ENCODE results near the gene TET2. TPM values are rescaled to one million over a fixed set of nuclear protein-coding genes. Genes with fewer than 3 reads are reported as not detected.
A peak's percentile ranks its signal among the peaks of the same experiment; 100 is the strongest.

The TET2 gene
- total RNA-seq, 1 experiment from 2014 or later: 13.1 TPM

DNA sequence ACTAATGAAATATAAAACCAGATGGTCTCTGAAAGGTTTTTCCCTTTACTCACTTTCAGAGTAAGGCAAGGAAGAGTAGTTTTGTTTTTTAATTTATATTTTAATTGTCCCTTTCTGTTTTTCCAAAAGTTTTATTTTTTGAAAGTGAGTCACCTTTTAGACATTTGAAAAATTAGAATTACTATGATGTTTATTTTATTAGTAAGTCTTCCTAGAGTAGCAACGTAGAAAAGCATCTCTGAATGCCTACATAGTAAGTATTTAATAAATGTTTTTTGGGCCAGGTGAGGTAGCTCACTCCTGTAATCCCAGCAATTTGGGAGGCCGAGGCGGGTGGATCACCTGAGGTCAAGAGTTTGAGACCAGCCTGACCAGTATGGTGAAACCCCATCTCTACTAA lies 51.1 kb downstream of the TET2 start:
- DNase-seq (ENCODE audit: low read depth in 1 of 2, low spot score in 2 of 2): no peak
- no peaks in the 10 kb centered on the region for H3K27me3 ChIP-seq (replicated peaks)
- peaks cover 42% of the 10 kb centered on the region for H3K4me1 ChIP-seq (replicated peaks)
- no peaks in the 10 kb centered on the region for H3K36me3 ChIP-seq
- no peak overlapping the region for H3K4me3 ChIP-seq
- H3K27ac ChIP-seq: no peak overlapping the region
- H3K9me3 ChIP-seq (replicated peaks): no peaks in the 10 kb centered on the region

DNA sequence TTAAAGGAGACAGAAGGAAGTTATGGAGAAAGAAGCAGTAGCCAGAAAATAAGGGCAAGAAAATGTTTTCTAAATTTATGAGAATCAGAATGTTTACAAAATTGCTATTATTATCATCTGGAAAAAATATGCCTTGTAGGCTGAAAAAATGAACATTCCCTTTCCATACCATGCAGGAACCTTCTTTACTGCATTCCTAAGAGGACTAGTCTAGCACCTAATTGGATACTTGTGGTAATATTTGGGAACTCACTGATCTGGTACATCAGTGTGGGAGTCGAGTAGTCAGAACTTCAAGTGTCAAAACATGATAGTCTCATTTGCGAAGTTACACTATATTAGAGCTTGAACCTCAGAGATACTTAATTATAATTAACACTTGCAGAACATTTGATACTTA lies 51.9 kb downstream of the TET2 start:
- H3K4me1 ChIP-seq (replicated peaks): peaks cover 46% of the 10 kb centered on the region
- no peak for DNase-seq (ENCODE audit: low read depth in 1 of 2, low spot score in 2 of 2)
- H3K9me3 ChIP-seq (replicated peaks): no peaks in the 10 kb centered on the region
- no peaks in the 10 kb centered on the region for H3K27me3 ChIP-seq (replicated peaks)
- no peak overlapping the region for H3K27ac ChIP-seq
- no peaks in the 10 kb centered on the region for H3K36me3 ChIP-seq
- no peak overlapping the region for H3K4me3 ChIP-seq

GRCh38 chr4:105206214-105206613 lies 59.5 kb downstream of the TET2 start:
- H3K9me3 ChIP-seq (replicated peaks): no peaks in the 10 kb centered on the region
- no peaks in the 10 kb centered on the region for H3K27me3 ChIP-seq (replicated peaks)
- H3K4me3 ChIP-seq: no peak overlapping the region
- H3K27ac ChIP-seq: no peak overlapping the region
- H3K36me3 ChIP-seq: no peaks in the 10 kb centered on the region
- peaks cover 4% of the 10 kb centered on the region; the same call in 1 of the 2 replicates for H3K4me1 ChIP-seq (replicated peaks)
- no peak for DNase-seq (ENCODE audit: low read depth in 1 of 2, low spot score in 2 of 2)

GRCh38 chr4:105207386-105207785 lies 60.7 kb downstream of the TET2 start:
- no peaks in the 10 kb centered on the region for H3K36me3 ChIP-seq
- no peak for DNase-seq (ENCODE audit: low read depth in 1 of 2, low spot score in 2 of 2)
- no peak overlapping the region for H3K27ac ChIP-seq
- H3K4me3 ChIP-seq: no peak overlapping the region
- peaks cover 4% of the 10 kb centered on the region; the same call in 1 of the 2 replicates for H3K4me1 ChIP-seq (replicated peaks)
- H3K27me3 ChIP-seq (replicated peaks): no peaks in the 10 kb centered on the region
- H3K9me3 ChIP-seq (replicated peaks): no peaks in the 10 kb centered on the region

DNA sequence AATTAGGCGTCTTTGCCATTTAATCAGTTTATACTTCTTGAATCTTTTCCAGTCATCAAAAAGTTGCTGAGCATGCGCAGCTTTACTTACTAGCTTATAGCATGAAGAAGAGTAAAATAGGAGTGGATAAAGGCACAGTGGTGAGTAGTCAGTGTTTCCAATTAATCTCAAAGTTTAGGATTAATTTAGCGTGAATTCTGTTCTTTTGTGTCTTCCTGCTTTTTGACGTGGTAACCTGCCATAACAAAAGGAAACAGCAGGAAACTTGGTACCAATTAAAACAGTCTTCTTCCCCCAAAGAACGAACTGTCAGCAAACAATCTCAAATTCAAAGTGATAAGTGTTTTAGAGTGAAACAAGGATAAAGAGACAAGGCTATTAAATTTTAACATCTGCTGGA lies 61.9 kb downstream of the TET2 start:
- H3K27me3 ChIP-seq (replicated peaks): no peaks in the 10 kb centered on the region
- H3K4me3 ChIP-seq: no peak overlapping the region
- H3K27ac ChIP-seq: no peak overlapping the region
- no peaks in the 10 kb centered on the region for H3K9me3 ChIP-seq (replicated peaks)
- DNase-seq (ENCODE audit: low read depth in 1 of 2, low spot score in 2 of 2): no peak
- H3K4me1 ChIP-seq (replicated peaks): no peaks in the 10 kb centered on the region
- no peaks in the 10 kb centered on the region for H3K36me3 ChIP-seq

DNA sequence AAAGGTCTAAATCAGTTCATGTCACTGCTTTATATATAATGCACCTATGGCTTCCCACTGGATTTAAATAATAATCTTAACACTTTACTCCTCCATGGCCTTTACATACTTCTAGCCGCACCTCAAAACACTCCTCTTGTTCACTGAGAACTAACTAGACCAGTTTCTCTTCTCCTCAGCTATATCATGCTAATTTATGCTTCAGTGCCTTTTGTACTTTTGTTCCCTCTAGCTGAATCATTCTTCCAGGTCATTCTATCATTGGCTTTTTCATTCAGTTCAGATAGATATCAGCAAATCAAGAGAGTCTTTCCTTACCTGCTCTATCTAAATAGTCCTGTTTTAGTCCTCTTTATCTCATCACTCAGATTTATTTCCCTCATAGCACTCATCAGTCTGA lies 64.2 kb downstream of the TET2 start:
- no peaks in the 10 kb centered on the region for H3K9me3 ChIP-seq (replicated peaks)
- H3K27me3 ChIP-seq (replicated peaks): no peaks in the 10 kb centered on the region
- peaks cover 11% of the 10 kb centered on the region for H3K4me1 ChIP-seq (replicated peaks)
- H3K27ac ChIP-seq: no peak overlapping the region
- H3K4me3 ChIP-seq: no peak overlapping the region
- H3K36me3 ChIP-seq: no peaks in the 10 kb centered on the region
- no peak for DNase-seq (ENCODE audit: low read depth in 1 of 2, low spot score in 2 of 2)

DNA sequence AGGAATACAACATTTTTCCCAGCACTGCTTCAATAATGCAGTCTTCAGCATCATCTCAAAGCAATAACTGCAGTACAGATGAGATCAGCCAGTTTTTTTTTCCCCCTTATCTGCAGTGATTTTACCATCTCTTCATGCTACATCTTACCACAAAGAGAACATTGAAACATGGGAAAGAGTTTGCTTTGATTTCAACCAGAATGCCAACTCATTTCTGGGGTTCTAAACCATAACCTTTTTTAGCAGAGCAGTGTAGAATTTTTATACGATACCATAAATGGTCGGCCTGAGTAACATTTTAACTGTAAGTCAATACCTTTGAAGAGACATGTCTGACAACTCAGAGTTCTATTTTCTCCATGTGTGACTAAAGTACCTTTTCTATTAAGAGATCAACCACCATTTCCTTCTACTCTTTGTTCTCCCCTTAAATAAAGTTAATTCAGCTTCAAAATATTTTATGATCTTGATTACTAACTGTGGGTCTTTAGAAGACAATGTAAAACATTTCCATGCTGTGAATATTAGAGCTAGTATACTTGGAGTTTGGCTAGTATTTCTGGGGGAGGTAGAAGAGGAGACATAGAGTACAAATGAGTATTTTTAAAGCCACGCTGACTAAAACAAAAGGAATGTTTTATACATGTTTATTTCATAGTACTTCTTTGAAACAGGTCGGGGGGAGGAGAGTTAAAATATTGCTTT lies 69.1 kb downstream of the TET2 start:
- Histone ChIP-seq H3K4me1 (replicated peaks) (peaks cover 20% of the 10 kb centered on the region), H3K4me3 (no peak overlapping the region), H3K36me3 (no peaks in the 10 kb centered on the region), H3K27me3 (replicated peaks) (no peaks in the 10 kb centered on the region), H3K9me3 (replicated peaks) (no peaks in the 10 kb centered on the region), H3K27ac (peak overlapping the region; percentile 30; the same call in 1 of the 2 replicates)
- DNase-seq (ENCODE audit: low read depth in 1 of 2, low spot score in 2 of 2): peak in 1 of 2 experiments; percentile 49

GRCh38 chr4:105225500-105225899 lies 78.8 kb downstream of the TET2 start:
- H3K9me3 ChIP-seq (replicated peaks): no peaks in the 10 kb centered on the region
- no peak overlapping the region for H3K4me3 ChIP-seq
- no peak overlapping the region for H3K27ac ChIP-seq
- DNase-seq (ENCODE audit: low read depth in 1 of 2, low spot score in 2 of 2): no peak
- no peaks in the 10 kb centered on the region for H3K27me3 ChIP-seq (replicated peaks)
- no peaks in the 10 kb centered on the region; the same call in 1 of the 2 replicates for H3K36me3 ChIP-seq
- no peaks in the 10 kb centered on the region for H3K4me1 ChIP-seq (replicated peaks)

DNA sequence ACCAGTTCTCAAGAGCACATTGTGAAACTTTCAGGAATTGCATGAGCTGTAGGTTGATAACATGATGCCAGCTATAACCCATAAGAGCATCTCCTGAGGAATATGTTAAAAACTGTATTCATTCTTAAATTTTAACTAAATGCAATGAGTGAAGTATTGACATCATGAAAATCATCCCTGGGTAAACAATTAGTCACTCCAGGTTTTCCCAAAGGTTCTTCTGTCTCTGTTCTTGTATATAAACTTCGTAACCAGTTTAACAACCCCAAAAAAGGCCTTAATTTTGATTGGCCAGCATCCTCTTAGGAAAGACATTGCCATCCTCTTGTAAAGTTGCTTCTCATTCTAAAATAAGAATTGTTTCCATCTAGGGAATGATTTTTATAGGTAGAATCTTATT lies 80.4 kb downstream of the TET2 start:
- no peak overlapping the region for H3K27ac ChIP-seq
- no peak for DNase-seq (ENCODE audit: low read depth in 1 of 2, low spot score in 2 of 2)
- no peak overlapping the region for H3K4me3 ChIP-seq
- H3K4me1 ChIP-seq (replicated peaks): no peaks in the 10 kb centered on the region
- H3K9me3 ChIP-seq (replicated peaks): no peaks in the 10 kb centered on the region
- no peaks in the 10 kb centered on the region; the same call in 1 of the 2 replicates for H3K36me3 ChIP-seq
- H3K27me3 ChIP-seq (replicated peaks): no peaks in the 10 kb centered on the region

GRCh38 chr4:105230287-105230686 lies 83.6 kb downstream of the TET2 start:
- H3K4me3 ChIP-seq: no peak overlapping the region
- no peaks in the 10 kb centered on the region for H3K4me1 ChIP-seq (replicated peaks)
- DNase-seq (ENCODE audit: low read depth in 1 of 2, low spot score in 2 of 2): no peak
- no peaks in the 10 kb centered on the region for H3K27me3 ChIP-seq (replicated peaks)
- peaks cover 15% of the 10 kb centered on the region for H3K36me3 ChIP-seq
- H3K27ac ChIP-seq: no peak overlapping the region
- no peaks in the 10 kb centered on the region for H3K9me3 ChIP-seq (replicated peaks)

GRCh38 chr4:105232374-105232773 lies 85.7 kb downstream of the TET2 start:
- Histone ChIP-seq H3K27me3 (replicated peaks) (no peaks in the 10 kb centered on the region), H3K4me1 (replicated peaks) (no peaks in the 10 kb centered on the region), H3K4me3 (no peak overlapping the region), H3K9me3 (replicated peaks) (no peaks in the 10 kb centered on the region), H3K27ac (no peak overlapping the region), H3K36me3 (peaks cover 29% of the 10 kb centered on the region)
- no peak for DNase-seq (ENCODE audit: low read depth in 1 of 2, low spot score in 2 of 2)

GRCh38 chr4:105234582-105234981 lies 87.9 kb downstream of the TET2 start:
- Histone ChIP-seq H3K4me1 (replicated peaks) (no peaks in the 10 kb centered on the region), H3K27ac (no peak overlapping the region), H3K9me3 (replicated peaks) (no peaks in the 10 kb centered on the region), H3K4me3 (no peak overlapping the region), H3K36me3 (peaks cover 40% of the 10 kb centered on the region), H3K27me3 (replicated peaks) (no peaks in the 10 kb centered on the region)
- no peak for DNase-seq (ENCODE audit: low read depth in 1 of 2, low spot score in 2 of 2)

DNA sequence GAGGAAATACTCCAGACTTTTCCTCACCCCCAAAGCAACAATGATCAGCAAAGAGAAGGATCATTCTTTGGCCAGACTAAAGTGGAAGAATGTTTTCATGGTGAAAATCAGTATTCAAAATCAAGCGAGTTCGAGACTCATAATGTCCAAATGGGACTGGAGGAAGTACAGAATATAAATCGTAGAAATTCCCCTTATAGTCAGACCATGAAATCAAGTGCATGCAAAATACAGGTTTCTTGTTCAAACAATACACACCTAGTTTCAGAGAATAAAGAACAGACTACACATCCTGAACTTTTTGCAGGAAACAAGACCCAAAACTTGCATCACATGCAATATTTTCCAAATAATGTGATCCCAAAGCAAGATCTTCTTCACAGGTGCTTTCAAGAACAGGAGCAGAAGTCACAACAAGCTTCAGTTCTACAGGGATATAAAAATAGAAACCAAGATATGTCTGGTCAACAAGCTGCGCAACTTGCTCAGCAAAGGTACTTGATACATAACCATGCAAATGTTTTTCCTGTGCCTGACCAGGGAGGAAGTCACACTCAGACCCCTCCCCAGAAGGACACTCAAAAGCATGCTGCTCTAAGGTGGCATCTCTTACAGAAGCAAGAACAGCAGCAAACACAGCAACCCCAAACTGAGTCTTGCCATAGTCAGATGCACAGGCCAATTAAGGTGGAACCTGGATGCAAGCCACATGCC lies 89.7 kb downstream of the TET2 start:
- Histone ChIP-seq H3K4me1 (replicated peaks) (no peaks in the 10 kb centered on the region), H3K27me3 (replicated peaks) (no peaks in the 10 kb centered on the region), H3K36me3 (peaks cover 46% of the 10 kb centered on the region), H3K4me3 (no peak overlapping the region), H3K9me3 (replicated peaks) (no peaks in the 10 kb centered on the region), H3K27ac (no peak overlapping the region)
- DNase-seq (ENCODE audit: low read depth in 1 of 2, low spot score in 2 of 2): no peak

- H3K27me3 ChIP-seq (replicated peaks): no peaks in the 10 kb centered on the region
- H3K4me1 ChIP-seq (replicated peaks): no peaks in the 10 kb centered on the region
- H3K4me3 ChIP-seq: no peak overlapping the region
- H3K9me3 ChIP-seq (replicated peaks): no peaks in the 10 kb centered on the region
- H3K36me3 ChIP-seq: peaks cover 48% of the 10 kb centered on the region
- no peak for DNase-seq (ENCODE audit: low read depth in 1 of 2, low spot score in 2 of 2)
- no peak overlapping the region for H3K27ac ChIP-seq
Observed at GRCh38 chr4:105236916-105237311, 90.2 kb downstream of the TET2 start.

Data from SJSA1 (cell line).